ENCODE data around the gene AVP. TPM values are rescaled to one million over a fixed set of nuclear protein-coding genes. Genes with fewer than 3 reads are reported as not detected.

Gene AVP
- total RNA-seq, 1 donor from 2014 or later = not detected

DNA sequence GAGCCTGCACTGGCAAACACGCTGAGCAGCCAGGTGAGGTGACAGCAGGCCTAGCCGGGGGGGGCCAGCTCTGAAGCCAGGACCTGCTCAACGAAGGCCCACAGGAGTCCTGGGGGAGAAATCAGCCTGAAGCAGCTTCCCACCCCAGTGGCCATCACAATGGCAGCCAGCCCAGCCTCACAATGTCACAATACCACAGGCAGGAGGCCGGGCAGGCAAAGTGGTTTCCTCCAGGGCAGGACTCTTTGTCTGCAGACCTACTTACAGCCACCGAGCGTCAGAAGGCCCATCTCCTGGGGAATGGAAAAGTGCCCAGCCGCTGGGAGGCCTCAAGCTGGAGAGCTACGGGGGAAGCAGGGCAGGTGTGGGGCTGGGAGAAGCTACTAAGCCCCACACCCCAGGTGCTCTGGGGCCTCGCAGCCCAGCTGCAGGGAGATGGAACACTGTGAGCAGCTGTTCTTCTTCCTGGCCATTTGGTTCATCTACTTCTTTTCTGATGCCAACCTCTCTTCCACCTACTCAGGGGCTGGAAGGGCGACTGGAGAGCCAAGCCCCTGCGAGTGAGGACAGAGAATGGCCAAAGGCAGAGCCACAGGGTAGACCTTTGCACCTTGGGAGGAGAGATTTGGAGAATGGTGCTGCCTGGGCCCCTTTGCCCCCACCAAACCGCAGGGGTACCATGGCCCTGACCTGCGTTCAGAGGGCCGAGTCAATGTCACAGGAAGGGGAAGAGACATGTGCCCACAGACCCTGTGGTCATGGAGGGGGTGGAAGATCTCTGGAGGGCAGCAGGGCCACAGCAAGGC, 22.3 kb upstream of the AVP start:
- no peaks in the 10 kb centered on the region for H3K27me3 Mint-ChIP-seq (ENCODE audit: low read depth)
- H3K4me3 Mint-ChIP-seq (ENCODE audit: unreplicated experiment) = no peak overlapping the region
- H3K4me1 Mint-ChIP-seq (ENCODE audit: low read depth) = no peaks in the 10 kb centered on the region

GRCh38 chr20:3106185-3106584, 21.7 kb upstream of the AVP start:
- H3K4me3 Mint-ChIP-seq (ENCODE audit: unreplicated experiment) = no peak overlapping the region

More for the DNA sequence above, 22.3 kb upstream of the AVP start:
- no peak for DNase-seq (ENCODE audit: low spot score)
- no peaks in the 10 kb centered on the region for H3K9me3 Mint-ChIP-seq (ENCODE audit: low read depth)
- peaks cover 5% of the 10 kb centered on the region for H3K36me3 Mint-ChIP-seq (ENCODE audit: low read depth)
- TF ChIP-seq CTCF (IDR thresholded peaks at IDR 0.05) = no peak
- H3K27ac Mint-ChIP-seq (ENCODE audit: unreplicated experiment) = no peak overlapping the region

GRCh38 chr20:3105256-3106137, 21.0 kb upstream of the AVP start:
- DNase-seq (ENCODE audit: low spot score) = no peak
- H3K4me1 Mint-ChIP-seq (ENCODE audit: low read depth) = no peaks in the 10 kb centered on the region
- no peak overlapping the region for H3K27ac Mint-ChIP-seq (ENCODE audit: unreplicated experiment)
- peaks cover 1% of the 10 kb centered on the region for H3K36me3 Mint-ChIP-seq (ENCODE audit: low read depth)
- H3K4me3 Mint-ChIP-seq (ENCODE audit: unreplicated experiment) = no peak overlapping the region
- no peaks in the 10 kb centered on the region for H3K9me3 Mint-ChIP-seq (ENCODE audit: low read depth)
- no peak for TF ChIP-seq CTCF (IDR thresholded peaks at IDR 0.05)
- no peaks in the 10 kb centered on the region for H3K27me3 Mint-ChIP-seq (ENCODE audit: low read depth)

More at GRCh38 chr20:3106185-3106584, 21.7 kb upstream of the AVP start:
- no peaks in the 10 kb centered on the region for H3K4me1 Mint-ChIP-seq (ENCODE audit: low read depth)
- TF ChIP-seq CTCF (IDR thresholded peaks at IDR 0.05) = no peak
- DNase-seq (ENCODE audit: low spot score) = no peak
- no peak overlapping the region for H3K27ac Mint-ChIP-seq (ENCODE audit: unreplicated experiment)
- H3K9me3 Mint-ChIP-seq (ENCODE audit: low read depth) = no peaks in the 10 kb centered on the region
- peaks cover 2% of the 10 kb centered on the region for H3K36me3 Mint-ChIP-seq (ENCODE audit: low read depth)
- no peaks in the 10 kb centered on the region for H3K27me3 Mint-ChIP-seq (ENCODE audit: low read depth)

GRCh38 chr20:3103369-3104032, 19.0 kb upstream of the AVP start:
- Mint-ChIP-seq H3K27ac (ENCODE audit: unreplicated experiment) (no peak overlapping the region), H3K27me3 (ENCODE audit: low read depth) (no peaks in the 10 kb centered on the region), H3K9me3 (ENCODE audit: low read depth) (no peaks in the 10 kb centered on the region), H3K36me3 (ENCODE audit: low read depth) (peaks cover 1% of the 10 kb centered on the region), H3K4me3 (ENCODE audit: unreplicated experiment) (no peak overlapping the region), H3K4me1 (ENCODE audit: low read depth) (no peaks in the 10 kb centered on the region)
- no peak for TF ChIP-seq CTCF (IDR thresholded peaks at IDR 0.05)
- DNase-seq (ENCODE audit: low spot score) = no peak

Data from chondrocyte (in vitro differentiated cells).